ENCODE data around the gene CCN6.
"Not testable (repeated sequence)": the region's sequence is repeated elsewhere in the genome, so short reads cannot be mapped to it uniquely, and the experiment has no call there.

Gene CCN6

GRCh38 chr6:112096901-112097300 lies 43.0 kb downstream of the CCN6 start:
- ChIA-PET CTCF (interaction anchor here (0.6 to 3.1 kb wide), 3 partner anchors 10 to 885 kb away, joined by 3 to 25 read pairs (median 3); partner anchors contain the start of genes FAM229B and TUBE1), POLR2A (no interaction called here)
- H3K36me3 ChIP-seq (ENCODE audit: control insufficient read depth in 2 of 2, insufficient read depth in 1 of 2, low read length in 2 of 2) = peaks cover 0 to 25% of the 10 kb centered on the region in 2 experiments; a peak in 1 of 3 replicates
- H3K4me3 ChIP-seq (ENCODE audit: low read depth, low read length) = no peak overlapping the region
- no peak overlapping the region for H3K27ac ChIP-seq (ENCODE audit: extremely low read depth, low read depth, low read length)
- no peaks in the 10 kb centered on the region for H3K9me3 ChIP-seq (ENCODE audit: control insufficient read depth, insufficient read depth, low read depth, low read length)
- no peaks in the 10 kb centered on the region for H3K4me1 ChIP-seq (ENCODE audit: control insufficient read depth, insufficient read depth, low read length)
- no peak for TF ChIP-seq ZNF266 (tag by site-specific recombination; IDR thresholded peaks at IDR 0.05; ENCODE audit: low read depth)
- no peak for TF ChIP-seq ZNF132 (tag by site-specific recombination; IDR thresholded peaks at IDR 0.05; ENCODE audit: borderline replicate concordance)
- TF ChIP-seq MEIS1 (CRISPR knock-in tag; IDR thresholded peaks at IDR 0.05; ENCODE audit: borderline replicate concordance) = no peak
- no peak for TF ChIP-seq ZNF2 (tag by site-specific recombination; IDR thresholded peaks at IDR 0.05)
- TF ChIP-seq ZFP3 (tag by site-specific recombination; IDR thresholded peaks at IDR 0.05; ENCODE audit: low read depth) = no peak
- no peak for TF ChIP-seq ZNF184 (tag by site-specific recombination; IDR thresholded peaks at IDR 0.05)
- no peak for TF ChIP-seq ZNF549 (tag by site-specific recombination; IDR thresholded peaks at IDR 0.05)

DNA sequence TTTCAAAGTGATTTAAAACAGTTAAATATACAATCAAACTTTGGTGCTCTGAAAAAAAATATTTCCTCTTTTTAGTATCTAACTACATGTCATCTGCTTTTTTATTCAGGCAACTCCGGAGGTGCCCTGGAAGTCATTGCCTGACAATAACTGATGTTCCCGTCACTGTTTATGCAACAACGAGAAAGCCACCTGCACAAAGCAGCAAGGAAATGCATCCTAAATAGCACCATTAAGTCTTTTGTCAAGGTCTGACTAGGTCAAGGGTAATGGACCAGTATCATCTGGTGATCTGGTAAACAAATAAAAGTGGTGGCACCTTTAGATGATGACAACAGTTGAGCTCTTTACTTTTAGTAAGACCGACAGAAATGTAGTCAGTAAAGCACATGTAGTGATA lies 46.7 kb downstream of the CCN6 start:
- Histone ChIP-seq H3K27ac (ENCODE audit: extremely low read depth, low read depth, low read length) (no peak overlapping the region), H3K9me3 (ENCODE audit: control insufficient read depth, insufficient read depth, low read depth, low read length) (no peaks in the 10 kb centered on the region), H3K4me3 (ENCODE audit: low read depth, low read length) (no peak overlapping the region), H3K36me3 (ENCODE audit: control insufficient read depth in 2 of 2, insufficient read depth in 1 of 2, low read length in 2 of 2) (peaks cover 0 to 25% of the 10 kb centered on the region in 2 experiments; a peak in 1 of 3 replicates), H3K4me1 (ENCODE audit: control insufficient read depth, insufficient read depth, low read length) (no peaks in the 10 kb centered on the region)
- TF ChIP-seq, protein P1, sequence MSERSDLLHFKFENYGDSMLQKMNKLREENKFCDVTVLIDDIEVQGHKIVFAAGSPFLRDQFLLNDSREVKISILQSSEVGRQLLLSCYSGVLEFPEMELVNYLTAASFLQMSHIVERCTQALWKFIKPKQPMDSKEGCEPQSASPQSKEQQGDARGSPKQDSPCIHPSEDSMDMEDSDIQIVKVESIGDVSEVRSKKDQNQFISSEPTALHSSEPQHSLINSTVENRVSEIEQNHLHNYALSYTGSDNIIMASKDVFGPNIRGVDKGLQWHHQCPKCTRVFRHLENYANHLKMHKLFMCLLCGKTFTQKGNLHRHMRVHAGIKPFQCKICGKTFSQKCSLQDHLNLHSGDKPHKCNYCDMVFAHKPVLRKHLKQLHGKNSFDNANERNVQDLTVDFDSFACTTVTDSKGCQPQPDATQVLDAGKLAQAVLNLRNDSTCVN (tag by site-specific recombination; optimal IDR thresholded peaks at IDR 0.05) = no peak
- TF ChIP-seq SP3 (tag by site-specific recombination; IDR thresholded peaks at IDR 0.05) (no peak), ZNF302 (tag by site-specific recombination; IDR thresholded peaks at IDR 0.05; ENCODE audit: low read depth) (no peak), FEZF1 (tag by site-specific recombination; IDR thresholded peaks at IDR 0.05) (no peak), IKZF3 (tag by site-specific recombination; IDR thresholded peaks at IDR 0.05) (no peak), YY2 (tag by site-specific recombination; IDR thresholded peaks at IDR 0.05) (no peak), ZNF292 (tag by site-specific recombination; IDR thresholded peaks at IDR 0.05; ENCODE audit: borderline replicate concordance, low read depth) (no peak), ZNF10 (tag by site-specific recombination; IDR thresholded peaks at IDR 0.05) (no peak), ZNF624 (tag by site-specific recombination; IDR thresholded peaks at IDR 0.05) (no peak), ZNF335 (tag by site-specific recombination; conservative IDR thresholded peaks at IDR 0.05) (no peak), YY1 (tag by site-specific recombination; IDR thresholded peaks at IDR 0.05) (no peak), ZNF521 (tag by site-specific recombination; IDR thresholded peaks at IDR 0.05) (no peak)
- CTCF ChIA-PET = interaction anchor here (0.8 to 1.5 kb wide), 3 partner anchors 8 to 13 kb away, joined by 3 to 10 read pairs (median 5); partner anchors contain the start of genes FAM229B and TUBE1
- POLR2A ChIA-PET = interaction anchor here (1.1 kb wide), 1 partner anchor 13 kb away, joined by 3 read pairs; the partner anchor contains the start of genes FAM229B and TUBE1

- H3K4me1 ChIP-seq (ENCODE audit: control insufficient read depth, insufficient read depth, low read length); H3K4me3 ChIP-seq (ENCODE audit: low read depth, low read length); H3K36me3 ChIP-seq (ENCODE audit: control insufficient read depth in 2 of 2, insufficient read depth in 1 of 2, low read length in 2 of 2); POLR2A ChIA-PET; H3K9me3 ChIP-seq (ENCODE audit: control insufficient read depth, insufficient read depth, low read depth, low read length); CTCF ChIA-PET; H3K27ac ChIP-seq (ENCODE audit: extremely low read depth, low read depth, low read length): not testable (repeated sequence)
- peak; percentile 96 for TF ChIP-seq ZNF146 (tag by site-specific recombination; IDR thresholded peaks at IDR 0.05)
- TF ChIP-seq ZNF280D (tag by site-specific recombination; IDR thresholded peaks at IDR 0.05) = peak; percentile 38; the same call in 1 of the 2 replicates
- TF ChIP-seq, protein P2, sequence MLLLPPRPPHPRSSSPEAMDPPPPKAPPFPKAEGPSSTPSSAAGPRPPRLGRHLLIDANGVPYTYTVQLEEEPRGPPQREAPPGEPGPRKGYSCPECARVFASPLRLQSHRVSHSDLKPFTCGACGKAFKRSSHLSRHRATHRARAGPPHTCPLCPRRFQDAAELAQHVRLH (tag by site-specific recombination; IDR thresholded peaks at IDR 0.05) = peak; percentile 69; the same call in 1 of the 2 replicates
These were observed 52.1 kb downstream of the CCN6 start for GRCh38 chr6:112106026-112106425.

Measured in HEK293 (cell line).